CD4-positive, alpha-beta T cell treated with Interleukin-1 beta for 1 hour (primary cell): Measurements from ENCODE around the gene EHD4.

Experiments used
- DNase-seq, 2 donors: peaks; one replicate each; pipeline ENCODE4 v3.0.0-alpha.2; 2020 to 2022

Gene EHD4

DNA sequence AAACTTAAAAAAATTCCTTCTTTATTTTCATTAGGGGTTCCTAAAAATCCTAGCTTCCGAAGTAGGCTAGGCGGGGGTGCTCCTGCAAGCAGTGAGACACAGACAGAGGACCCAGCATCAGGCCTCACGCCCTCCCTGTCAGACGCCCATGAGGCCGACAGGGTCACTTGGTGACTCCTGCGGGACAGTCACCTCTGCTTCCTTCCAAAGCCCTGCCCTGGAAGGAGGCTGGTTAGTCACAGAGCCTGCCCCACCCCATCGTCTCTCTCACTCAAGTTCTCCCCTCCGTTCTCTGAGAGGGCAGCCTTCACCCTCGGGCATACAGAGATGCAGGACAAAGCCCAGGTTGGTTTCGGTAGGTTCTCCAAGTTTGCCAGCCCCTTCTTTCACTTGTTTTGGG lies 38.6 kb downstream of the EHD4 start:
- peak in 1 of 2 donors; percentile 42 for DNase-seq

- no peak for DNase-seq
Observed at GRCh38 chr15:41933326-41933725, 39.0 kb downstream of the EHD4 start.

GRCh38 chr15:41932511-41933289 lies 39.7 kb downstream of the EHD4 start:
- no peak for DNase-seq

- DNase-seq, result no peak
Observed at GRCh38 chr15:41932101-41932500, 40.3 kb downstream of the EHD4 start.

- DNase-seq, result no peak
Observed at GRCh38 chr15:41930867-41931222, 41.5 kb downstream of the EHD4 start.

DNA sequence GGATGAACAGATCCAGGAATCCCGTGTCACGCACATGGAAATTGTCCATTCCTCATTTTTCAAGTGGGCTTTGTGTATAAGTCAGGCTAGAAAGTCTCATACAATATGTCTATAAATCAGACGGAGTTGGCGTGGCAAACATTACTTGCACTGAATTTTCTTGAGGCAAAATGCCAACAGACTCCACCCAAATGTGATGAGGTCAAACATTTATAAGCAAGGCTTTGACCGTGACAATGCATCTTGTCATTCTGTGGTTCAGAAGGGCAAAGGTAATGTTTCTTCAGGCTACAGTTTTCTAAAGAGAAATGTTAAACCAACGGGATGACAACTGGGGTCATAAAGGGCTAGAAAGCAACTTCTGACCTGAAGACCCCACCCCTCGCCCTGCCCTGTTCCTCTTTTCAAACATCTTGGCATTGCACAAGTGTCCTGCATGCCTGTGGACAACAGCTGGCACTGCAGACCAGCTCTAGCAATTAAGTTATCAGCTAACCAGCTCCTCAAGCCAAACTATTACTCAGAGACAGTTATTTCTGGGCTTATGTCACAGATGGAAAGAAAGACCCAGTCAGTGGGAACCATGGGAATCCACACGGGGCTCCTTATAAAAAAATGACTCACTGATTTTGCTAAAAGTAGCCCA lies 42.0 kb downstream of the EHD4 start:
- DNase-seq, result peak in 1 of 2 donors; percentile 70

- peak in 1 of 2 donors; percentile 67 for DNase-seq
Observed at GRCh38 chr15:41928637-41929620, 43.4 kb downstream of the EHD4 start.

DNA sequence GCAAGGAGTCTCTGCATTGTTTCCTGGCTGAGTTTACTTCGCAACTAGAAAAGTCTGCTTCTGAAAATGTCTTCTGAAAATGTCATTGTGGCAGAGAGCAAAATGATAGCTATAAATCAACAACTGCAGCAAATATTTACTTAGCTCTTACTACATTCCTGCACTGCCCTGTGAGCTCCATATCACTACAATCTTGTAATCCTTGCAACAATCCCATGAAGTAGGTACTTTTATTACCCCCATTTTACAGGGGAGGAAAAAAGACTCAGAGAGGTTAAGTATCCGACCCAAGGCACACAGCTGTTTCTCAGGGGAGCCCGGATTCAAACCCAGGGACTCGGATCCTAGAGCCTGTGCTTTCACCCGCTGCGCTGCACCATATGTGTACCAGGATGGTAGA lies 44.3 kb downstream of the EHD4 start:
- no peak for DNase-seq

DNA sequence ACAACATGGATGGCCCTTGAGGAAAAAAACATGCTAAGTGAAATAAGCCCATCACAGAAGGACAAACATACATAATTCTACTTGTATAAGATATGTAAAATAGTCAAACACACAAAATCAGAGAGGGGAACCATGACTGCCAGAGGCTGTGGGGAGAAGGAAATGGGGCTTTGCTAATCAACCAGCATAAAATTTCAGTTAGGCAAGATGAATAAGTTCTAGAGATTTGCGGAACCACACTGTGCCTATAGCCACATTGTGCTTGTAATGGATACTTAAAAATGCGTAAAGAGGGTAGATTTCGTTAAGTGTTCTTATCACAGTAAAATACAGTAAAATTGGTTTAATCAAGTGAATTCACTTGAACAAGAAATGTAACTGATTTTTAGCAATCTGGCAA lies 44.8 kb downstream of the EHD4 start:
- DNase-seq, result no peak

GRCh38 chr15:41926185-41927056 lies 45.9 kb downstream of the EHD4 start:
- no peak for DNase-seq

DNA sequence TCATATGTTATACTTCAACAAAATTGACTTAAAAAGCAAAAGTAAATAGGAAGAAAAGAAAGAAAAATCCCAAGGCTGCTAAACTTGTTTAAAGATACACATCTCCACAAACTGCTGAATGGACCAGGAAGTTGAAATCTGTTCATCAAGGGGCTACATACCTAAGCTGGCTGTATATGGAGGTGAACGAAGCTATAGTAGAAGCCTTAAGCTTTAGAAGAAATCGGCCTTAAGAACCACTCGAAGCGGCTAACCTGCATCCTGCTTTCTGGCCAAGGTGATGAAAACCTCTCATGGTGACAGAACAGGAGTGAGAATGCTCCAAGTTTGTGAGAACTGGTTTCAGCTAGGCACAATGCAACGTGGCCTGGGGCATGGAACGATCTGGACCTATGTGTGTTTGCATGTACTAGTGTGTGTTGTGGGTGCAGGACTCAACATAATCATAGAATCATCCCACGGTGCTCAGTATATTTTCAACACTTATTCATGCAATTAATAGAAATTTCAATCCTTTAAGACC lies 47.2 kb downstream of the EHD4 start:
- DNase-seq, result no peak

DNA sequence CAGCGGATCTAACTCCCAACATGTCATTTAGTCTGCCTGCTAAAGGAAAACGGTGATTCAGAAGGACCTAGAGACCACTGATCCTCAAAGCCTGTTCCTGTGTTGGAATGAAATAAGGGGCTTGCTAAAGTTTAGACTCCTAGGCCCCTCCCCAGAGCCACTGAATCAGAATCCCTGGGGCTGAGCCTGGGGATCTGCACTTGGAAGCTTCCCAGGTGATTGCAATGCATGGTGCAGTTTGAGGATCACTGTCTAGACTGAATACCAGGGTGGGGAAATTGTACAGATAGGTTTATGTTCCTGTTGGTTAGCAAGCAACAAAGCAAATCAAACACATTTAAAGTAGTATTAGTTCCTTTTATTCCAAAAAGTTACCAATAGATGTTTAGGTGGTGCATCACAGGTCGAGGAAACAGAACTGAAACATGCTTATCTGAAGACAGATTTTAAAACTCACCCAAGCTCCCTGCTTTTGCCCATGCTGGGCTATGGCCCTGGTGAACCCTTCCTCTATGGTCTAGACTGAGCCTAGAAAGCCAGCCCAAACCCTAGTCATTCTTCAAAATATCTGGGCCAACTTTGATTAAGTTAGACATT lies 48.9 kb downstream of the EHD4 start:
- no peak for DNase-seq

- no peak for DNase-seq
Observed at GRCh38 chr15:41922353-41922752, 50.0 kb downstream of the EHD4 start.

- DNase-seq, result no peak
Observed at GRCh38 chr15:41921639-41922038, 50.7 kb downstream of the EHD4 start.

GRCh38 chr15:41921167-41921566 lies 51.2 kb downstream of the EHD4 start:
- no peak for DNase-seq

DNA sequence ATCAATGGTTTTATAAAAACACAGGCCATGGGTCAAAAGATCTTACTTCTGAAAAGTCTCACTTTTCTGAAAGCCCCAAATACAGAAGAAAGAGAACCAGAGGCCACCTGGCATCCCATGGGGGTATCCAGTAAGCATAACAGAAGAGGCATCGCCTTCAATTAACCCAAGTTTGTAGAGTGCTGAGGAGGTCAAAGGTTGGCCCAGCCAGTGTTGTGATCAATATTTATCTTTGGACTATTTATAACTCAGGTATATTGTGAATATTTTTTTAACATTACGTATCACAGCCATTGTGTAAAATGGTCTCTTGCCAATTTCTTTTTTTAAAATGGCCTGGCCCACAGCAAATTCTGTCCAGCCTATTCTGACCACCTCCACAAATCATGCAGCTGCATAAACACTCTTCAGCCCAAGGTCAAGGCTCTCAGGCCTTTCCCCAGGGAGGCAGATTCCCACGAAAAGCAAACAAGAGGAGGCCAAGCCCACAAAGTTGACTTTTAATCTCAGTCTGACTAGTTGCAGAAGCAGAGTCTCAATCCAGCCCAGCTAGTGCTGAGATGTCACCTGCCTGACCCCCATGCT lies 52.3 kb downstream of the EHD4 start:
- no peak for DNase-seq

GRCh38 chr15:41919201-41919820 lies 53.0 kb downstream of the EHD4 start:
- DNase-seq, result no peak

DNA sequence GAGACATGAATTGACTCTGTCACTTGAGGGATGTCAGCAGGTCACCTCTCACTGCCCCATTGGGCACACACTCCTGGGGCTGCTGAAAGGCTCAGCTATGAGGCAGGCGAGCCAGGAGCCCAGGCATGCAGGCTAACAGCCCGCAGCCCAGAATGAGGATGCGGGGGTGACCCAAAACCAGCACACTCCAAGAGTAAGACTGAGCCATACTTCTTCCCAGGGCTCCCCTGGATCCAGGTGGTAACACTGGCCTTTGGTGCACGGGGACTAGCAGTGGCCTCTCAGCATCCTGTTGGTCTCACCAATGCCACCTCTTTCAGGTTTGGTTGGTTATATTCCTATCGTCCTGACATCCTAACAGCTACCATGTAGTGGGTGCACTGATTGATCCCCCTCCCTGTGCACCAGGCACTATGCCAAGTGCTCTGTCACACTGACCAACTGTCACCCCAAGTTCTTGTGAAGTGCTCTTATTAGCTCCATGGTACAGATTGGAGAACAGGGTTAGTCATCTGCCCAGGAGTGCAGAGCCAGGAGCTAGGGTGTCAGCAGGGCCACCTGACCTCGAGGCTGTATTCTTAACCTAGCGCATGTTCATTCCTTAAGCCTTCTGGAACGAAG lies 53.7 kb downstream of the EHD4 start:
- DNase-seq, result no peak

GRCh38 chr15:41917767-41918430 lies 54.5 kb downstream of the EHD4 start:
- no peak for DNase-seq
